Endothelial cell (in vitro differentiated cells): ENCODE data around the gene ECD. TPM values are rescaled to one million over a fixed set of nuclear protein-coding genes. Genes with fewer than 3 reads are reported as not detected.

Experiments
- DNase-seq: peaks from one replicate; pipeline ENCODE4 v3.0.0; 2021; ENCODE audit warnings: low spot score
- H3K27ac Mint-ChIP-seq: one replicate; pipeline ENCODE4 v1.8.0; 2021; ENCODE audit warnings: mixed read lengths, inconsistent platforms; ENCODE audit not compliant: unreplicated experiment
- H3K27me3 Mint-ChIP-seq: one replicate; pipeline ENCODE4 v1.8.0; 2021; ENCODE audit warnings: mild to moderate bottlenecking, moderate library complexity, mixed read lengths, inconsistent platforms; ENCODE audit not compliant: unreplicated experiment
- H3K36me3 Mint-ChIP-seq: one replicate; pipeline ENCODE4 v1.8.0; 2021; ENCODE audit warnings: mild to moderate bottlenecking, low read depth, mixed read lengths, inconsistent platforms; ENCODE audit not compliant: unreplicated experiment
- H3K4me1 Mint-ChIP-seq: one replicate; pipeline ENCODE4 v1.8.0; 2021; ENCODE audit warnings: mild to moderate bottlenecking, mixed read lengths, inconsistent platforms; ENCODE audit not compliant: unreplicated experiment
- H3K4me3 Mint-ChIP-seq: one replicate; pipeline ENCODE4 v1.8.0; 2021; ENCODE audit warnings: mild to moderate bottlenecking, mixed read lengths, inconsistent platforms; ENCODE audit not compliant: unreplicated experiment
- H3K9me3 Mint-ChIP-seq: one replicate; pipeline ENCODE4 v1.8.0; 2021; ENCODE audit warnings: mixed read lengths, inconsistent platforms; ENCODE audit not compliant: unreplicated experiment
- total RNA-seq: library from RNA; stranded (reverse); fragmentation: NEBNext Ultra II Directional; extraction: Animal tissue kit (Norgen Biotek cat#: 25700); gene quantifications from one replicate; pipeline ENCODE4 v1.2.1, GENCODE V29; 2021; ENCODE audit not compliant: unreplicated experiment
- TF ChIP-seq, protein P1 (sequence below): fragments of 200-600 bp; sonication (generic); IDR thresholded peaks from one replicate; pipeline ENCODE4 v1.5.0; 2021; ENCODE audit warnings: antibody characterized with exemption; ENCODE audit not compliant: unreplicated experiment

Gene ECD
- total RNA-seq, 1 donor from 2014 or later = 38.5 TPM

DNA sequence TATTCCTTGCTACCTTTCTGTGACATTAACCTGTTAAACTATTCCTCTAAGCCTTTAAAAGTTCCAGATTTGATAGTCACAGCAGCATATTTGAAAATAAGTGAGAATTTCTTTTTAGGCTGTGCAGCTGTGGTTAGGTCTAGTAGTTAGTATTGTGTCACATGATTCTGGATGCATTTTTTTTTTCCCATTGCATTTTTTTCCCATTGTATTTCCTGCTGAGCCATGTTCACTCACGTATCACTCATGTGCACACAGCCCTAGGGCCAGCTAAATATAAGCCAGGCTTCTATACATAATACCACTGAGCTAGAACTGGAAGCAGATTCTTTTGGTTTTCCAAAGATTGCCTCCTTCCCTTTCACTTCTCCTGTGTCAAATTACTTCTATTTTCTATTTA lies 41.9 kb upstream of the ECD start:
- no peak overlapping the region for H3K4me3 Mint-ChIP-seq
- no peak overlapping the region for H3K27ac Mint-ChIP-seq
- DNase-seq = no peak
- H3K27me3 Mint-ChIP-seq = peaks cover 3% of the 10 kb centered on the region
- H3K9me3 Mint-ChIP-seq = peaks cover 6% of the 10 kb centered on the region
- peaks cover 30% of the 10 kb centered on the region for H3K36me3 Mint-ChIP-seq
- TF ChIP-seq, protein P1, sequence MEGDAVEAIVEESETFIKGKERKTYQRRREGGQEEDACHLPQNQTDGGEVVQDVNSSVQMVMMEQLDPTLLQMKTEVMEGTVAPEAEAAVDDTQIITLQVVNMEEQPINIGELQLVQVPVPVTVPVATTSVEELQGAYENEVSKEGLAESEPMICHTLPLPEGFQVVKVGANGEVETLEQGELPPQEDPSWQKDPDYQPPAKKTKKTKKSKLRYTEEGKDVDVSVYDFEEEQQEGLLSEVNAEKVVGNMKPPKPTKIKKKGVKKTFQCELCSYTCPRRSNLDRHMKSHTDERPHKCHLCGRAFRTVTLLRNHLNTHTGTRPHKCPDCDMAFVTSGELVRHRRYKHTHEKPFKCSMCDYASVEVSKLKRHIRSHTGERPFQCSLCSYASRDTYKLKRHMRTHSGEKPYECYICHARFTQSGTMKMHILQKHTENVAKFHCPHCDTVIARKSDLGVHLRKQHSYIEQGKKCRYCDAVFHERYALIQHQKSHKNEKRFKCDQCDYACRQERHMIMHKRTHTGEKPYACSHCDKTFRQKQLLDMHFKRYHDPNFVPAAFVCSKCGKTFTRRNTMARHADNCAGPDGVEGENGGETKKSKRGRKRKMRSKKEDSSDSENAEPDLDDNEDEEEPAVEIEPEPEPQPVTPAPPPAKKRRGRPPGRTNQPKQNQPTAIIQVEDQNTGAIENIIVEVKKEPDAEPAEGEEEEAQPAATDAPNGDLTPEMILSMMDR = no peak
- no peaks in the 10 kb centered on the region for H3K4me1 Mint-ChIP-seq

DNA sequence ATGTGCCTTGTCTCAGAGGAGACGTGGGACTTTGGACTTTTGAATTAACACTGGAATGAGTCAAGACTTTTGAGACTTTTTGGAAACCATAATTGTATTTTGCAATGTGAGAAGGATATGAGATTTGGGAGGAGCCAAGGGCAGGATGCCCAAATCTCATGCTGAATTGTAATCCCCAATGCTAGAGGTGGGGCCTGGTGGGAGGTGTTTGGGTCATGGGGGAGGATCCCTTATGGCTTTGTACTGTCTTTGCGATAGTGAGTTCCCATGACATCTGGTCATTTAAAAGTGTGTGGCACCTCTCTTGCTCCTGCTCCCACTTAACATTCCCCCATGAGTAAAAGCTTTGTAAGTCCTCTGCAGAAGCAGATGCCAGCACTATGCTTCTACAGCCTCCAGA lies 40.1 kb upstream of the ECD start:
- TF ChIP-seq, protein P1 = no peak
- Mint-ChIP-seq H3K9me3 (peaks cover 6% of the 10 kb centered on the region), H3K27me3 (peaks cover 3% of the 10 kb centered on the region), H3K4me1 (no peaks in the 10 kb centered on the region), H3K36me3 (peaks cover 42% of the 10 kb centered on the region), H3K4me3 (peak overlapping the region; percentile 2), H3K27ac (no peak overlapping the region)
- DNase-seq = no peak

DNA sequence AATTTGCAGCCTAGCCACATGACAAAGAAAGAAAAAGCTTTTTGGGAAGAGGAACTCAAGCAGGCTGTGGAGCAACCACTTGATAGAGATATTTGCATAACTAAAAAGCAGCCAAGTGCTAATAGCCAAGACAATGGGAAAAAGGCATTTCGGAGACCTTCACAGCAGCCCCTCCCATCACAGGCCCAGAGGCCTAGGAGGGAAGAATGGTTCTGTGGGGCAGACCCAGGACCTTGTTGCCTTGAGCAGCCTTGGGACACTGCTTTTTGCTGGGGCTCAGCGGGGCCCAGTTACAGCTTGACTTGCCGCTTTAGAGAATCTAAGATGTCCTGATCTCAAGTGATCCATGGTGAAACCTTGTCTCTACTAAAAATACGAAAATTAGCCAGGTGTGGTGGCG lies 38.6 kb upstream of the ECD start:
- TF ChIP-seq, protein P1 = no peak
- Mint-ChIP-seq H3K36me3 (peaks cover 42% of the 10 kb centered on the region), H3K4me1 (no peaks in the 10 kb centered on the region), H3K4me3 (no peak overlapping the region), H3K27me3 (peaks cover 3% of the 10 kb centered on the region), H3K9me3 (peaks cover 6% of the 10 kb centered on the region), H3K27ac (no peak overlapping the region)
- DNase-seq = no peak

DNA sequence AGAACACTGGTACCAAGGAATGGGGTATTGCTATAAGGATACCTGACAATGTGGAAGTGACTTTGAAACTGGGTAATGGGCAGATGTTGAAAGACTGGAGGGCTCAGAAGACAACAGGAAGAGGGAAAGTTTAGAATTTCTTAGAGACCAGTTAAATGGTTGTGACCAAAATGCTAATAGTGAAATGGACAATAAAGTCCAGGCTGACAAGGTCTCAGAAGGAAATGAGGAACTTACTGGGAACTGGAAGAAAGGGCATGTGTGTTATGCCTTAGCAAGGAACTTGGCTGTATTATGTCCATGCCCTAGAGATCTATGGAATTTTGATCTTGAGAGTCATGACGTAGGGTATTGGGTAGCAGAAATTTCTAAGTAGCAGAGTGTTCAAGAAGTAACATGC lies 38.1 kb upstream of the ECD start:
- peaks cover 6% of the 10 kb centered on the region for H3K9me3 Mint-ChIP-seq
- no peaks in the 10 kb centered on the region for H3K4me1 Mint-ChIP-seq
- H3K4me3 Mint-ChIP-seq = peak overlapping the region; percentile 29
- peaks cover 42% of the 10 kb centered on the region for H3K36me3 Mint-ChIP-seq
- H3K27me3 Mint-ChIP-seq = peaks cover 3% of the 10 kb centered on the region
- TF ChIP-seq, protein P1 = no peak
- DNase-seq = no peak
- H3K27ac Mint-ChIP-seq = no peak overlapping the region

DNA sequence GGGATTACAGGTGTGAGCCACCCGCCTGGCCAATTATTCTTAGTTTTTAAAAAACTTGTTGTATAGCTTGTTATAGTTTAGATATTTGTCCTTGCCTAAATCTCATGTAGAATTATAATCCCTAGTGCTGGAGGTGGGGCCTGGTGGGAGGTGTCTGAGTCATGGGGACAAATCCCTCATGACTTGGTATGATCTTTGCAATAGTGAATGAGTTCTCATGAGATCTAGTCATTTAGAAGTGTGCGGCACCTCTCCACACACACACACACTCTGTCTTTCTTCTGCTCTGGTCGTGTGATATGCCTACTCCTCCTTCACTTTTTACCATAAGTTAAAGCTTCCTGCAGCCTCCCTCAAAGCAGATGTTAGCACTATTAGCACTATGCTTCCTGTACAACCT lies 37.3 kb upstream of the ECD start:
- TF ChIP-seq, protein P1 = no peak
- Mint-ChIP-seq H3K36me3 (peaks cover 49% of the 10 kb centered on the region), H3K27me3 (peaks cover 3% of the 10 kb centered on the region), H3K4me3 (peak overlapping the region; percentile 65), H3K27ac (no peak overlapping the region), H3K9me3 (peaks cover 6% of the 10 kb centered on the region), H3K4me1 (no peaks in the 10 kb centered on the region)
- DNase-seq = no peak
